HL-60 (cell line): ENCODE results near the gene MBNL3.

Source experiments
- DNase-seq, 2 experiments: peaks; one replicate each; pipeline ENCODE4 v3.0.0-alpha.2; 2010 to 2020; ENCODE audit warnings: low read depth in 1 of 2, low spot score in 1 of 2
- H3K27ac ChIP-seq: fragments of 250-450 bp; sonication (Bioruptor Pico); replicated peaks from 2 replicates; pipeline ENCODE4 v1.5.1; 2020; ENCODE audit warnings: mild to moderate bottlenecking, moderate library complexity
- H3K27me3 ChIP-seq: fragments of 250-450 bp; sonication (Bioruptor Pico); 2 replicates; pipeline ENCODE4 v1.5.1; 2021; ENCODE audit warnings: mild to moderate bottlenecking, moderate library complexity; ENCODE audit not compliant: insufficient read depth, poor library complexity, severe bottlenecking
- H3K4me3 ChIP-seq: replicated peaks from 2 replicates; pipeline ENCODE4 v1.5.1; 2011; ENCODE audit warnings: mild to moderate bottlenecking, control low read depth, low read length; ENCODE audit not compliant: insufficient read depth
- CTCF ChIP-seq: IDR thresholded peaks from one replicate; pipeline ENCODE4 v1.5.1; 2011; ENCODE audit warnings: low read length, control low read depth, inconsistent platforms; ENCODE audit not compliant: insufficient read depth
- GABPA ChIP-seq: IDR thresholded peaks from 2 replicates; pipeline ENCODE4 v1.6.1; 2012; ENCODE audit warnings: low read depth
- POLR2AphosphoS5 ChIP-seq: IDR thresholded peaks from 2 replicates; pipeline ENCODE4 v1.6.1; 2012; ENCODE audit warnings: low read depth
- REST ChIP-seq: IDR thresholded peaks from 2 replicates; pipeline ENCODE4 v1.6.1; 2012; ENCODE audit warnings: low read depth; ENCODE audit not compliant: insufficient replicate concordance
- SPI1 ChIP-seq: IDR thresholded peaks from 2 replicates; pipeline ENCODE4 v1.6.1; 2012; ENCODE audit warnings: low read depth, mild to moderate bottlenecking, borderline replicate concordance

The MBNL3 gene

DNA sequence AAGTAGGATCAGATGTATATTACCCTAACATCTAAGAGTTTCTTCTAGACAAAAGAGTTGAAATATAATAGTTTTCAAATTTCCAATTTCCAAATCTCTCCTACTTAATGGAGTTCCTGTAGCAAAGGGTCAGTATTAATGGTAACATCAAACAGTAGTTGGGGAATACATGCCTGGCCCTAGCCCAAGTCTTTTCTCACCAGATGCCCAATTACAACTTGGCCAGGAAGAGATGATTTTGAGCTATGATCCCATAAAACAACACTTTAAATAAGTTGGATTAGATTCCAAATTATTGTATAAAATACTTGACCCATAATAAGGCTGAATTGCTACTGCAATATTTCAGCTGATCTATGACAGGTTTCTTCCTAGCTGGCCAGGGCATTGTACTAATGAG, 59.9 kb downstream of the MBNL3 start:
- Histone ChIP-seq H3K27me3 (peaks cover 2% of the 10 kb centered on the region), H3K27ac (no peak overlapping the region), H3K4me3 (no peak overlapping the region)
- TF ChIP-seq SPI1 (no peak), GABPA (no peak), CTCF (no peak), REST (no peak), POLR2AphosphoS5 (no peak)
- no peak for DNase-seq

- TF ChIP-seq SPI1 (no peak), REST (no peak), POLR2AphosphoS5 (no peak), CTCF (no peak), GABPA (no peak)
- Histone ChIP-seq H3K27me3 (peaks cover 2% of the 10 kb centered on the region), H3K27ac (no peak overlapping the region), H3K4me3 (no peak overlapping the region)
- DNase-seq = no peak
These were observed 62.0 kb downstream of the MBNL3 start for GRCh38 chrX:132426695-132427281.

GRCh38 chrX:132425744-132426318, 63.0 kb downstream of the MBNL3 start:
- TF ChIP-seq CTCF (no peak), POLR2AphosphoS5 (no peak), SPI1 (no peak), GABPA (no peak), REST (no peak)
- H3K27me3 ChIP-seq = peaks cover 2% of the 10 kb centered on the region
- no peak overlapping the region for H3K27ac ChIP-seq
- no peak for DNase-seq
- H3K4me3 ChIP-seq = no peak overlapping the region
